Trophoblast cell (in vitro differentiated cells and primary cell): ENCODE measurements around the gene FLT3.

Experiments used
- DNase-seq, 2 donors: peaks; one replicate each; pipeline ENCODE4 v3.0.0-alpha.2; 2016
- H2AFZ ChIP-seq: 2 replicates; pipeline ENCODE4 v1.6.1; 2013; ENCODE audit warnings: low read length, moderate library complexity, mild to moderate bottlenecking; ENCODE audit not compliant: insufficient read depth, poor library complexity
- H2AK5ac ChIP-seq: 2 replicates; pipeline ENCODE4 v1.6.1; 2013; ENCODE audit warnings: mild to moderate bottlenecking, low read length
- H2BK120ac ChIP-seq: 2 replicates; pipeline ENCODE4 v1.6.1; 2013; ENCODE audit warnings: low read length, mild to moderate bottlenecking, moderate library complexity; ENCODE audit not compliant: insufficient read depth, poor library complexity
- H2BK12ac ChIP-seq: 2 replicates; pipeline ENCODE4 v1.6.1; 2013; ENCODE audit warnings: mild to moderate bottlenecking, low read length, moderate library complexity
- H2BK5ac ChIP-seq: 2 replicates; pipeline ENCODE4 v1.6.1; 2013; ENCODE audit warnings: low read length, low read depth, moderate library complexity, mild to moderate bottlenecking; ENCODE audit not compliant: poor library complexity
- H3K14ac ChIP-seq: 2 replicates; pipeline ENCODE4 v1.6.1; 2013; ENCODE audit warnings: mild to moderate bottlenecking, low read length
- H3K18ac ChIP-seq: 2 replicates; pipeline ENCODE4 v1.6.1; 2013; ENCODE audit warnings: mild to moderate bottlenecking, low read length
- H3K23ac ChIP-seq: 2 replicates; pipeline ENCODE4 v1.6.1; 2013; ENCODE audit warnings: low read length
- H3K27ac ChIP-seq: 2 replicates; pipeline ENCODE4 v1.5.1; 2013; ENCODE audit warnings: low read depth, mild to moderate bottlenecking, inconsistent platforms, low read length, moderate library complexity
- H3K27me3 ChIP-seq: 2 replicates; pipeline ENCODE4 v1.6.1; 2013; ENCODE audit warnings: inconsistent platforms, mild to moderate bottlenecking, low read length, moderate library complexity; ENCODE audit not compliant: insufficient read depth
- H3K36me3 ChIP-seq, 2 experiments: 1 replicate in 1 of 2; 2 replicates in 1 of 2; pipeline ENCODE4 v1.6.1; 2013; ENCODE audit warnings: low read length in 2 of 2, mild to moderate bottlenecking in 2 of 2, moderate library complexity in 1 of 2; ENCODE audit not compliant: insufficient read depth in 2 of 2, control insufficient read depth in 1 of 2
- H3K4ac ChIP-seq: 2 replicates; pipeline ENCODE4 v1.6.1; 2013; ENCODE audit warnings: low read depth, mild to moderate bottlenecking, low read length, moderate library complexity
- H3K4me1 ChIP-seq, 2 experiments: 1 replicate in 1 of 2; 2 replicates in 1 of 2; pipeline ENCODE4 v1.6.1; 2013; ENCODE audit warnings: low read length in 2 of 2, mild to moderate bottlenecking in 2 of 2, moderate library complexity in 1 of 2; ENCODE audit not compliant: insufficient read depth in 2 of 2, control insufficient read depth in 1 of 2
- H3K4me2 ChIP-seq: 2 replicates; pipeline ENCODE4 v1.6.1; 2013; ENCODE audit warnings: inconsistent platforms, mild to moderate bottlenecking, low read length, moderate library complexity
- H3K4me3 ChIP-seq: 2 replicates; pipeline ENCODE4 v1.5.1; 2013; ENCODE audit warnings: mild to moderate bottlenecking, low read depth, low read length, inconsistent platforms
- H3K79me1 ChIP-seq: one replicate; pipeline ENCODE4 v1.6.1; 2013; ENCODE audit warnings: low read length
- H3K79me2 ChIP-seq: 2 replicates; pipeline ENCODE4 v1.6.1; 2013; ENCODE audit warnings: low read length, mild to moderate bottlenecking; ENCODE audit not compliant: control insufficient read depth, insufficient read depth, poor library complexity
- H3K9ac ChIP-seq: 2 replicates; pipeline ENCODE4 v1.6.1; 2013; ENCODE audit warnings: mild to moderate bottlenecking, low read length
- H3K9me3 ChIP-seq: 2 replicates; pipeline ENCODE4 v1.6.1; 2013; ENCODE audit warnings: low read depth, mild to moderate bottlenecking, control low read depth, inconsistent platforms, low read length; ENCODE audit not compliant: insufficient read depth
- H4K12ac ChIP-seq: 2 replicates; pipeline ENCODE4 v1.6.1; 2013; ENCODE audit warnings: low read depth, mild to moderate bottlenecking, low read length, moderate library complexity
- H4K8ac ChIP-seq: 2 replicates; pipeline ENCODE4 v1.6.1; 2013; ENCODE audit warnings: low read depth, mild to moderate bottlenecking, low read length, moderate library complexity
- H4K91ac ChIP-seq: one replicate; pipeline ENCODE4 v1.6.1; 2013; ENCODE audit warnings: low read depth, mild to moderate bottlenecking, low read length, moderate library complexity
- whole genome bisulfite sequencing: extraction: QIAGEN DNeasy Blood & Tissue Kit; methylation state at CpG from one replicate; pipeline ENCODE4 v1.1.7; 2013; ENCODE audit warnings: missing lambda C conversion rate; ENCODE audit not compliant: insufficient read length, insufficient coverage; ENCODE audit errors: extremely low coverage; 5-methylcytosine and 5-hydroxymethylcytosine counted together

Gene FLT3

DNA sequence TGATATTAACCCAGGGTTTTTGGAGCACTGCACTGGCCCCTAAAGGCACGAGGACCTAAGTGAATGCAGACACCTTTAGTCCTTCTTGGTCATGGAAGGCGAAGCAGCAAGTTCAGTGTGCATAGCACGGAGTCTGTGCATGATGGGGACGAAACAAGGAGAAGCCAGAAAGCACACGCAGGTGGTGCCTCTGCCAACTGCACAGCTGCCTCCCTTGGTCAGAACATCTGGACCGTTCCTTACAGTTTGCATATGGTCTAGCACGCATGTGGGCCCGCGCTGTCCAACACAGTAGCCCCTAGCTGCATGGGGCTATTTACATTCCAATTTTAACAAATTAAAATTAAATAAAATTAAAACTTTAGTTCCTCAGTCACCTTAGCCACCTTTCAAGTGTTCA, 44.0 kb downstream of the FLT3 start:
- Histone ChIP-seq H3K4me1 (no peaks in the 10 kb centered on the region), H4K8ac (no peak overlapping the region), H3K23ac (no peak overlapping the region), H3K4ac (no peak overlapping the region), H2AK5ac (no peak overlapping the region), H2BK120ac (no peak overlapping the region), H3K27ac (no peak overlapping the region), H4K91ac (no peak overlapping the region), H3K14ac (no peak overlapping the region), H2AFZ (no peak overlapping the region), H3K79me2 (no peaks in the 10 kb centered on the region), H3K9ac (no peak overlapping the region), H3K79me1 (no peaks in the 10 kb centered on the region), H3K18ac (no peak overlapping the region), H2BK5ac (no peak overlapping the region), H2BK12ac (no peak overlapping the region), H3K36me3 (no peaks in the 10 kb centered on the region), H3K4me2 (no peak overlapping the region), H3K9me3 (no peaks in the 10 kb centered on the region), H4K12ac (no peak overlapping the region), H3K4me3 (no peak overlapping the region), H3K27me3 (no peaks in the 10 kb centered on the region)
- no peak for DNase-seq
- no CpG with 5 or more reads among the region's 9 CpGs for WGBS

DNA sequence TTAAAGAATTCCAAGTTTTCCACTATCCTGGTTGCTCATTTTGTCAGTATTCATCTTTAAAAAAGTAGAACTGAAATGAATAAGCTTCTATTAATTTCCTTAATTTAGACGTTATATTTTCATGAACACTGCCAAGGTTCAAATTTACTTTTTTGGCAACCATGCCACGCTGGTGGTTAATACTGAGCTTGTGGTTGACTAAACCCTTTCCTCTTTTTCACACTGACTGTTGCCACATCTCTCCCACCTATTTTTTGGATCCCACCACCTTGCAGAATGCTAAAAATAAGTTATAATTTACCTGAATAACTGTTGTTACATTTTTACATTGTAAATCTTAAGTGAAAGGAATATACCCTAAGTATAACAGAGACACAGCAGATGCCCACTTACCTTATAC, 45.0 kb downstream of the FLT3 start:
- H3K4me3 ChIP-seq, result no peak overlapping the region
- H2AK5ac ChIP-seq, result no peak overlapping the region
- H3K27ac ChIP-seq, result no peak overlapping the region
- H3K9ac ChIP-seq, result no peak overlapping the region
- H2BK120ac ChIP-seq, result no peak overlapping the region
- no peak overlapping the region for H3K14ac ChIP-seq
- H2BK12ac ChIP-seq, result no peak overlapping the region
- H2BK5ac ChIP-seq, result no peak overlapping the region
- no peaks in the 10 kb centered on the region for H3K36me3 ChIP-seq
- H4K8ac ChIP-seq, result no peak overlapping the region
- no peaks in the 10 kb centered on the region for H3K79me1 ChIP-seq
- no peak overlapping the region for H3K4ac ChIP-seq
- no peak overlapping the region for H3K23ac ChIP-seq
- H3K4me1 ChIP-seq, result no peaks in the 10 kb centered on the region
- no peak overlapping the region for H3K18ac ChIP-seq
- H3K4me2 ChIP-seq, result no peak overlapping the region
- H3K79me2 ChIP-seq, result no peaks in the 10 kb centered on the region
- no CpG with 5 or more reads among the region's 2 CpGs for WGBS
- DNase-seq, result no peak
- no peaks in the 10 kb centered on the region for H3K9me3 ChIP-seq
- no peak overlapping the region for H4K12ac ChIP-seq
- H2AFZ ChIP-seq, result no peak overlapping the region
- H4K91ac ChIP-seq, result no peak overlapping the region
- H3K27me3 ChIP-seq, result no peaks in the 10 kb centered on the region

DNA sequence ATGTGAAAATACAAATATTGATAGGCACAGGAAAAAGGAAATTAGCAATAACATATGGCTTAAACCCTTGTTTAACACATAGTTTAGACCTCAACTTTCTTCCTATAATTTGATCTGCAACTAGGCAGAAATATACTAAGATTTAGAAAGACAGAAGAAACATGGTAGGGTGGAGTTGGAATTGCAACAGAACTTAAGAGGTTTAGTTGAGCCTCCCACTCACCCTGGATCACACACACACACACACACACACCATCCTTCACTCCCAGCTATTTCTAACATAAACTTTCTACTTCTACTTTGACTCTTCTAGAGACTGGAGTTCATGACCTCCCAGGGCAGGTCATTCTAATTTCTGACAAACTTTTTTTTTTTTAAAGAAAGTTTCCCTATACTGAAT, 47.4 kb downstream of the FLT3 start:
- Histone ChIP-seq H3K4ac (no peak overlapping the region), H4K12ac (no peak overlapping the region), H3K36me3 (no peaks in the 10 kb centered on the region), H3K79me1 (no peaks in the 10 kb centered on the region), H3K4me3 (no peak overlapping the region), H2AK5ac (no peak overlapping the region), H3K14ac (no peak overlapping the region), H4K8ac (no peak overlapping the region), H3K27me3 (no peaks in the 10 kb centered on the region), H2AFZ (no peak overlapping the region), H2BK12ac (no peak overlapping the region), H3K79me2 (no peaks in the 10 kb centered on the region), H3K23ac (no peak overlapping the region), H3K18ac (no peak overlapping the region), H3K9ac (no peak overlapping the region), H2BK120ac (no peak overlapping the region), H4K91ac (no peak overlapping the region), H3K4me1 (no peaks in the 10 kb centered on the region), H2BK5ac (no peak overlapping the region), H3K27ac (no peak overlapping the region), H3K9me3 (no peaks in the 10 kb centered on the region), H3K4me2 (no peak overlapping the region)
- no peak for DNase-seq

- no peaks in the 10 kb centered on the region for H3K36me3 ChIP-seq
- no peaks in the 10 kb centered on the region for H3K4me1 ChIP-seq
- H4K91ac ChIP-seq, result no peak overlapping the region
- H3K4me2 ChIP-seq, result no peak overlapping the region
- H4K12ac ChIP-seq, result no peak overlapping the region
- no peak overlapping the region for H3K27ac ChIP-seq
- H3K79me1 ChIP-seq, result no peaks in the 10 kb centered on the region
- H2AFZ ChIP-seq, result no peak overlapping the region
- H3K9ac ChIP-seq, result no peak overlapping the region
- H3K27me3 ChIP-seq, result no peaks in the 10 kb centered on the region
- H2BK120ac ChIP-seq, result no peak overlapping the region
- H3K4me3 ChIP-seq, result no peak overlapping the region
- H2BK5ac ChIP-seq, result no peak overlapping the region
- no peak overlapping the region for H4K8ac ChIP-seq
- no peak overlapping the region for H3K18ac ChIP-seq
- no peak overlapping the region for H3K23ac ChIP-seq
- H2AK5ac ChIP-seq, result no peak overlapping the region
- no peak overlapping the region for H3K4ac ChIP-seq
- DNase-seq, result no peak
- H3K14ac ChIP-seq, result no peak overlapping the region
- no peak overlapping the region for H2BK12ac ChIP-seq
- H3K9me3 ChIP-seq, result no peaks in the 10 kb centered on the region
- no CpG with 5 or more reads among the region's 7 CpGs for WGBS
- H3K79me2 ChIP-seq, result no peaks in the 10 kb centered on the region
These were observed 50.2 kb downstream of the FLT3 start for GRCh38 chr13:28049880-28050875.
